Stimulated activated memory B cell treated with anti-CD40 and anti-IgM and Interleukin-4, amounts not matched to agents 10 μg/mL and 1 μg/mL and 100 μg/mL, for 72 hours (primary cell): ENCODE results near the gene TBCD.
A peak's percentile ranks its signal among the peaks of the same experiment; 100 is the strongest.
"Not testable (repeated sequence)": the region's sequence is repeated elsewhere in the genome, so short reads cannot be mapped to it uniquely, and the experiment has no call there.

ENCODE experiments used
- ATAC-seq: fragments of 150-1000 bp; cut with Tn5 transposase; 2 replicates; pipeline ENCODE4 v1.10.0; 2021
- H3K27ac Mint-ChIP-seq: one replicate; pipeline ENCODE4 v1.8.0; 2022; ENCODE audit warnings: mild to moderate bottlenecking, mixed read lengths
- H3K27me3 Mint-ChIP-seq: one replicate; pipeline ENCODE4 v1.8.0; 2022; ENCODE audit warnings: mixed read lengths
- H3K36me3 Mint-ChIP-seq: one replicate; pipeline ENCODE4 v1.8.0; 2022; ENCODE audit warnings: mixed read lengths
- H3K4me1 Mint-ChIP-seq: one replicate; pipeline ENCODE4 v1.8.0; 2022; ENCODE audit warnings: mixed read lengths
- H3K4me3 Mint-ChIP-seq: one replicate; pipeline ENCODE4 v1.8.0; 2022; ENCODE audit warnings: mild to moderate bottlenecking, moderate library complexity, mixed read lengths
- H3K9me3 Mint-ChIP-seq: one replicate; pipeline ENCODE4 v1.8.0; 2022; ENCODE audit warnings: mixed read lengths

The TBCD gene

GRCh38 chr17:82774456-82774855 lies 22.6 kb downstream of the TBCD start:
- not testable (repeated sequence) for H3K27me3 Mint-ChIP-seq, ATAC-seq, H3K9me3 Mint-ChIP-seq, H3K4me3 Mint-ChIP-seq, H3K27ac Mint-ChIP-seq
- peaks cover 29% of the 10 kb centered on the region for H3K36me3 Mint-ChIP-seq
- peaks cover 31% of the 10 kb centered on the region for H3K4me1 Mint-ChIP-seq

GRCh38 chr17:82775001-82775823 lies 23.3 kb downstream of the TBCD start:
- peaks cover 24% of the 10 kb centered on the region for H3K36me3 Mint-ChIP-seq
- no peaks in the 10 kb centered on the region for H3K27me3 Mint-ChIP-seq
- peak overlapping the region; percentile 45 for H3K4me3 Mint-ChIP-seq
- H3K4me1 Mint-ChIP-seq = peaks cover 31% of the 10 kb centered on the region
- H3K27ac Mint-ChIP-seq = peak overlapping the region; percentile 49
- peaks cover 6% of the 10 kb centered on the region for H3K9me3 Mint-ChIP-seq
- peak; percentile 92 for ATAC-seq

- H3K4me1 Mint-ChIP-seq = peaks cover 31% of the 10 kb centered on the region
- H3K27me3 Mint-ChIP-seq = no peaks in the 10 kb centered on the region
- peaks cover 22% of the 10 kb centered on the region for H3K36me3 Mint-ChIP-seq
- peak overlapping the region; percentile 57 for H3K27ac Mint-ChIP-seq
- peaks cover 6% of the 10 kb centered on the region for H3K9me3 Mint-ChIP-seq
- peak; percentile 75 for ATAC-seq
- no peak overlapping the region for H3K4me3 Mint-ChIP-seq
These were observed 24.6 kb downstream of the TBCD start for GRCh38 chr17:82776454-82776853.

- not testable (repeated sequence) for H3K9me3 Mint-ChIP-seq, H3K27me3 Mint-ChIP-seq, H3K4me3 Mint-ChIP-seq, ATAC-seq
- H3K36me3 Mint-ChIP-seq = peaks cover 24% of the 10 kb centered on the region
- H3K4me1 Mint-ChIP-seq = peaks cover 40% of the 10 kb centered on the region
- H3K27ac Mint-ChIP-seq = peak overlapping the region; percentile 57
These were observed 26.0 kb downstream of the TBCD start for GRCh38 chr17:82777778-82778375.

GRCh38 chr17:82779541-82779940 lies 27.7 kb downstream of the TBCD start:
- Mint-ChIP-seq H3K9me3 (peaks cover 6% of the 10 kb centered on the region), H3K4me3 (no peak overlapping the region), H3K36me3 (peaks cover 27% of the 10 kb centered on the region), H3K27ac (no peak overlapping the region), H3K27me3 (no peaks in the 10 kb centered on the region), H3K4me1 (peaks cover 42% of the 10 kb centered on the region)
- ATAC-seq = no peak

GRCh38 chr17:82780195-82780594 lies 28.3 kb downstream of the TBCD start:
- peaks cover 36% of the 10 kb centered on the region for H3K4me1 Mint-ChIP-seq
- H3K36me3 Mint-ChIP-seq = peaks cover 27% of the 10 kb centered on the region
- H3K27me3 Mint-ChIP-seq = no peaks in the 10 kb centered on the region
- H3K9me3 Mint-ChIP-seq = peaks cover 6% of the 10 kb centered on the region
- H3K4me3 Mint-ChIP-seq = no peak overlapping the region
- ATAC-seq = no peak
- no peak overlapping the region for H3K27ac Mint-ChIP-seq

GRCh38 chr17:82780971-82781893 lies 29.4 kb downstream of the TBCD start:
- no peak overlapping the region for H3K27ac Mint-ChIP-seq
- no peaks in the 10 kb centered on the region for H3K27me3 Mint-ChIP-seq
- H3K4me3 Mint-ChIP-seq = no peak overlapping the region

GRCh38 chr17:82781894-82782274 lies 30.0 kb downstream of the TBCD start:
- Mint-ChIP-seq H3K4me1 (peaks cover 19% of the 10 kb centered on the region), H3K9me3 (peaks cover 6% of the 10 kb centered on the region), H3K27me3 (no peaks in the 10 kb centered on the region), H3K27ac (no peak overlapping the region), H3K4me3 (no peak overlapping the region), H3K36me3 (peaks cover 34% of the 10 kb centered on the region)
- peak; percentile 99 for ATAC-seq

More at GRCh38 chr17:82780971-82781893, 29.4 kb downstream of the TBCD start:
- Mint-ChIP-seq H3K4me1 (peaks cover 26% of the 10 kb centered on the region), H3K9me3 (peaks cover 6% of the 10 kb centered on the region), H3K36me3 (peaks cover 31% of the 10 kb centered on the region)
- peak; percentile 35 for ATAC-seq

GRCh38 chr17:82782657-82783207 lies 30.9 kb downstream of the TBCD start:
- Mint-ChIP-seq H3K9me3 (no peaks in the 10 kb centered on the region), H3K27me3 (no peaks in the 10 kb centered on the region), H3K4me3 (no peak overlapping the region), H3K4me1 (peaks cover 18% of the 10 kb centered on the region), H3K27ac (no peak overlapping the region), H3K36me3 (peaks cover 27% of the 10 kb centered on the region)
- ATAC-seq = no peak

GRCh38 chr17:82783498-82783897 lies 31.6 kb downstream of the TBCD start:
- H3K9me3 Mint-ChIP-seq = no peaks in the 10 kb centered on the region
- H3K36me3 Mint-ChIP-seq = peaks cover 34% of the 10 kb centered on the region
- no peaks in the 10 kb centered on the region for H3K27me3 Mint-ChIP-seq
- no peak for ATAC-seq
- H3K27ac Mint-ChIP-seq = no peak overlapping the region
- H3K4me3 Mint-ChIP-seq = no peak overlapping the region
- peaks cover 23% of the 10 kb centered on the region for H3K4me1 Mint-ChIP-seq

- H3K27me3 Mint-ChIP-seq, H3K9me3 Mint-ChIP-seq, H3K4me3 Mint-ChIP-seq, H3K27ac Mint-ChIP-seq, ATAC-seq: not testable (repeated sequence)
- H3K36me3 Mint-ChIP-seq = peaks cover 44% of the 10 kb centered on the region
- H3K4me1 Mint-ChIP-seq = peaks cover 23% of the 10 kb centered on the region
These were observed 33.7 kb downstream of the TBCD start for GRCh38 chr17:82785581-82785980.

- ATAC-seq = no peak
- H3K27ac Mint-ChIP-seq = no peak overlapping the region
- peaks cover 23% of the 10 kb centered on the region for H3K4me1 Mint-ChIP-seq
- no peaks in the 10 kb centered on the region for H3K9me3 Mint-ChIP-seq
- no peak overlapping the region for H3K4me3 Mint-ChIP-seq
- peaks cover 48% of the 10 kb centered on the region for H3K36me3 Mint-ChIP-seq
- no peaks in the 10 kb centered on the region for H3K27me3 Mint-ChIP-seq
These were observed 34.6 kb downstream of the TBCD start for GRCh38 chr17:82786427-82786826.

GRCh38 chr17:82787081-82787848 lies 35.4 kb downstream of the TBCD start:
- peaks cover 17% of the 10 kb centered on the region for H3K4me1 Mint-ChIP-seq
- no peaks in the 10 kb centered on the region for H3K27me3 Mint-ChIP-seq
- no peaks in the 10 kb centered on the region for H3K9me3 Mint-ChIP-seq
- peaks cover 44% of the 10 kb centered on the region for H3K36me3 Mint-ChIP-seq
- no peak overlapping the region for H3K4me3 Mint-ChIP-seq
- peak overlapping the region; percentile 19 for H3K27ac Mint-ChIP-seq
- ATAC-seq = no peak

GRCh38 chr17:82788206-82789001 lies 36.5 kb downstream of the TBCD start:
- H3K27ac Mint-ChIP-seq = peak overlapping the region; percentile 19
- H3K9me3 Mint-ChIP-seq = no peaks in the 10 kb centered on the region
- H3K4me1 Mint-ChIP-seq = peaks cover 12% of the 10 kb centered on the region
- ATAC-seq = no peak
- no peak overlapping the region for H3K4me3 Mint-ChIP-seq
- H3K36me3 Mint-ChIP-seq = peaks cover 35% of the 10 kb centered on the region
- no peaks in the 10 kb centered on the region for H3K27me3 Mint-ChIP-seq
